Activated CD8-positive, alpha-beta memory T cell treated with anti-CD3 and anti-CD28 coated beads for 4 hours (primary cell): ENCODE data around the gene NXPE4.
"Not testable (repeated sequence)": the region's sequence is repeated elsewhere in the genome, so short reads cannot be mapped to it uniquely, and the experiment has no call there.

ENCODE experiments used
- DNase-seq, 2 donors: peaks; one replicate each; pipeline ENCODE4 v3.0.0-alpha.2; 2020; ENCODE audit warnings: low read depth in 2 of 2

Gene NXPE4

GRCh38 chr11:114595571-114595970 is at the start of gene NXPE4:
Gene NXPE4, minus strand, starts transcription at chr11:114595786. Its CDS starts 1,027 bp downstream, at chr11:114594759.
- no peak for DNase-seq

DNA sequence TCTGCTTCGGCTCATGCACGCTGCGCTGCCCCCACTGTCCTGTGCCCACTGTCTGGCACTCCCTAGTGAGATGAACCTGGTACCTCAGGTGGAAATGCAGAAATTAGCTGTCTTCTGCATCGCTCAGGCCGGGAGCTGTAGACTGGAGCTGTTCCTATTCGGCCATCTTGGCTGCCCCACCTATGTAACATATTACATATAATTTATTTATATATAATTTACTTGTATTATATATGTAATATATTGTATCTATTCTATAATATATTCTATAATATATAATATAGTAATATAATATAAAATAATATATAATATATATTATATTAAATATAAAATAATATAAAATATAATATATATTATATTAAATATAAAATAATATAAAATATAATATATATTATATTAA is 43.9 kb upstream of the NXPE4 start:
- not testable (repeated sequence) for DNase-seq

DNA sequence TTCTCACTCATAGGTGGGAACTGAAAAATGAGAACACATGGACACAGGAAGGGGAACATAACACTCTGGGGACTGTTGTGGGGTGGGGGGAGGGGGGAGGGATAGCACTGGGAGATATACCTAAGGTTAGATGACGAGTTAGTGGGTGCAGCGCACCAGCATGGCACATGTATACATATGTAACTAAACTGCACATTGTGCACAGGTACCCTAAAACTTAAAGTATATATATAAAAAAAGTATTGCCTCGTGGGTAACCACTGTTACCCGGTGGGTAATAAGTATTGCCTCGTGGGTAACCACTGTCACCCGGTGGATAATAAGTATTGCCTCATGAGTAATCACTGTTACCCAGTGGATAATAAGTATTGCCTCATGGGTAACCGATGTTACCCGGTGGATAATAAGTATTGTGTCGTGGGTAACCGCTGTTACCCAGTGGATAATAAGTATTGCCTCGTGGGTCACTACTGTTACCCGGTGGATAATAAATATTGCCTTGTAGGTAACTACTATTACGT is 35.9 kb upstream of the NXPE4 start:
- DNase-seq, result not testable (repeated sequence)

DNA sequence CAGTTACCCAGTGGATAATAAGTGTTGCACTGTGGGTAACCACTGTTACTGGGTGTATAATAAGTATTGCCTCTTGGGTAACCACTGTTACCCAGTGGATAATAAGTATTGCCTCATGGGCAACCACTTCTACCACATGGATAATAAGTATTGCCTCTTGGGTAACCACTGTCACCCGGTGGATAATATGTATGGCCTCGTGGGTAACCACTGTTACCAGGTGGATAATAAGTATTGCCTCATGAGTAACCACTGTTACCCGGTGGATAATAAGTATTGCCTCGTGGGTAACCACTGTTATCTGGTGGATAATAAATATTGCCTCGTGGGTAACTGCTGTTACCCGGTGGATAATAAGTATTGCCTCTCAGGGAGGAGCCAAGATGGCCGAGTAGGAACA is 29.7 kb upstream of the NXPE4 start:
- no peak for DNase-seq

DNA sequence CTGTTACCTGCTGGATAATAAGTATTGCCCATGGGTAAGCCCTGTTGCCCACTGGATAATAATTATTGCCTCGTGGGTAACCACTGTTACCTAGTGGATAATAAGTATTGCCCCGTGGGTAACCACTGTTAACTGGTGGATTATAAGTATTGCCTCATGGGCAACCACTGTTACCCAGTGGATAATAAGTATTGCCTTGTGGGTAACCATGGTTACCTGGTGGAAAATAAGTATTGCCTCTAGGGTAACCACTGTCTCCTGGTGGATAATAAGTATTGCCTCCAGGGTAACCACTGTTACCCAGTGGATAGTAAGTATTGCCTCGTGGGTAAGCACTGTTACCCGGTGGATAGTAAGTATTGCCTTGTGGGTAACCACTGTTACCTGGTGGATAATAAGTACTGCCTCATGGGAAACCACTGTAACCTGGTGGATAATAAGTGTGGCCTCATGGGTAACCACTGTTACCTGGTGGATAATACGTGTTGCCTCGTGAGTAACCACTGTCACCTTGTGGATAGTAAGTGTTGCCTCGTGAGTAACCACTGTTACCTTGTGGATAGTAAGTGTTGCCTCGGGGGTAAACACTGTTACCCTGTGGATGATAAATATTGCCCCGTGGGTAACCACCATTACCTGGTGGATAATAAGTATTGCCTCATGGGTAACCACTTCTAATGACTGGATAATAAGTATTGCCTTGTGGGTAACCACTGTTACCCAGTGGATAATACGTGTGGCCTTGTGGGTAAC is 29.0 kb upstream of the NXPE4 start:
- no peak for DNase-seq

GRCh38 chr11:114623720-114624119 is 28.1 kb upstream of the NXPE4 start:
- no peak for DNase-seq

DNA sequence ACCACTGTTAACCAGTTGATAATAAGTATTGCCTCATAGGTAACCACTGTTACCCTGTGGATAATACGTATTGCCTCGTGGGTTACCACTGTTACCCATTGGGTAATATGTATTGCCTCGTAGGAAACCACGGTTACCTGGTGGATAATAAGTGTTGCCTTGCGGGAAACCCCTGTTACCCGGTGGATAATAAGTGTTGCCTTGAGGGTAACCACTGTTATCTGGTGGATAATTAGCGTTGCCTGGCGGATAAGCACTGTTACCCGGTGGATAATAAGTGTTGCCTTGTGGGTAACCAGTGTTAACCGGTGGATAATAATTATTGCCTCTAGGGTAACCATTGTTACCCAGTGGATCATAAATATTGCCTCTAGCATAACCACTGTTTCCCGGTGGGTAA is 27.3 kb upstream of the NXPE4 start:
- no peak for DNase-seq

DNA sequence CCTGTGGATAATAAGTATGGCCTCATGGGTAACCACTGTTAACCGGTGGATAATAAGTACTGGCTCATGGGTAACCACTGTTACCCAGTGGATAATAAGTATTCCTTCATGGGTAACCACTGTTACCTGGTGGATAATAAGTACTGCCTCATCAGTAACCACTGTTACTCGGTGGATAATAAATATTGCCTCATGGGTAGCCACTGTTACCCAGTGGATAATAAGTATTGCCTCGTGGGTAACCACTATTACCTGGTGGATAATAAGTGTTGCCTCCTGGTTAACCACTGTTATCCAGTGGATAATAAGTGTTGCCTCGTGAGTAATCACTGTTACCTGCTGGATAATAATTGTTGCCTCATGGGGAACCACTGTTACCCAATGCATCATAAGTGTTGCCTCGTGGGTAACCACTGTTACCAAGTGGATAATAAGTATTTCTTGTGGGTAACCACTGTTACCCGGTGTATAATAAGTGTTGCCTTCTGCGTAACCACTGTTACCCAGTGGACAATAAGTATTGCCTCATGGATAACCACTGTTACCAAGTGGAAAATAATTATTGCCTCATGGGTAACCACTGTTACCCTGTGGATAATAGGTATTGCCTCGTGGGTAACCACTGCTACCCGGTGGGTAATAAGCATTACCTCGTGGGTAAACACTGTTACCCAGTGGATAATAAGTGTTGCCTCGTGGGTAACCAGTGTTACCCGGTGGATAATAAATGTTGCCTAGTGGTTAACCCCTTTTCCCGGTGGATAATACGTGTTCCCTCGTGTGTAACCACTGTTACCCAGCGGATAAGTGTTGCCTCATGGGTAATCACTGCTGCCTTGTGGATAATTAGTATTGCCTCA is 26.6 kb upstream of the NXPE4 start:
- DNase-seq, result no peak

GRCh38 chr11:114621072-114621471 is 25.5 kb upstream of the NXPE4 start:
- no peak for DNase-seq

DNA sequence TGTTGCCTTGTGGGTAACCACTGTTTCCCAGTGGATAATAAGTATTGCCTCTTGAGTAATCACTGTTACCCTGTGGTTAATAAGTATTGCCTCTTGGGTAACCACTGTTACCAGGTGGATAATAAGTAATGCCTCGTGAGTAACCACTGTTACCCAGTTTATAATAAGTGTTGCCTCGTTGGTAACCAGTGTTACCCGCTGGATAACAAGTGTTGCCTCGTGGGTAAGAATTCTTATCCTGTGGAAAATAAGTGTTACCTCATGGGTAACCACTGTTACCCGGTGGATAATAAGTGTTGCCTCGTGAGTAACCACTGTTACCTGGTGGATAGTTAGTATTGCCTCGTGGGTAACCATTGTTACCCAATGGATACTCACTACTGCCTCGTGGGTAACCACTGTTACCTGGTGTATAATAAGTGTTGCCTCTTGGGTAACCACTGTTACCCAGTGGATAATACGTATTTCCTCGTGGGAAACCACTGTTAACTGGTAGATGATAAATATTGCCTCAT is 24.1 kb upstream of the NXPE4 start:
- DNase-seq, result no peak

- no peak for DNase-seq
Observed at GRCh38 chr11:114618139-114618538, 22.6 kb upstream of the NXPE4 start.

DNA sequence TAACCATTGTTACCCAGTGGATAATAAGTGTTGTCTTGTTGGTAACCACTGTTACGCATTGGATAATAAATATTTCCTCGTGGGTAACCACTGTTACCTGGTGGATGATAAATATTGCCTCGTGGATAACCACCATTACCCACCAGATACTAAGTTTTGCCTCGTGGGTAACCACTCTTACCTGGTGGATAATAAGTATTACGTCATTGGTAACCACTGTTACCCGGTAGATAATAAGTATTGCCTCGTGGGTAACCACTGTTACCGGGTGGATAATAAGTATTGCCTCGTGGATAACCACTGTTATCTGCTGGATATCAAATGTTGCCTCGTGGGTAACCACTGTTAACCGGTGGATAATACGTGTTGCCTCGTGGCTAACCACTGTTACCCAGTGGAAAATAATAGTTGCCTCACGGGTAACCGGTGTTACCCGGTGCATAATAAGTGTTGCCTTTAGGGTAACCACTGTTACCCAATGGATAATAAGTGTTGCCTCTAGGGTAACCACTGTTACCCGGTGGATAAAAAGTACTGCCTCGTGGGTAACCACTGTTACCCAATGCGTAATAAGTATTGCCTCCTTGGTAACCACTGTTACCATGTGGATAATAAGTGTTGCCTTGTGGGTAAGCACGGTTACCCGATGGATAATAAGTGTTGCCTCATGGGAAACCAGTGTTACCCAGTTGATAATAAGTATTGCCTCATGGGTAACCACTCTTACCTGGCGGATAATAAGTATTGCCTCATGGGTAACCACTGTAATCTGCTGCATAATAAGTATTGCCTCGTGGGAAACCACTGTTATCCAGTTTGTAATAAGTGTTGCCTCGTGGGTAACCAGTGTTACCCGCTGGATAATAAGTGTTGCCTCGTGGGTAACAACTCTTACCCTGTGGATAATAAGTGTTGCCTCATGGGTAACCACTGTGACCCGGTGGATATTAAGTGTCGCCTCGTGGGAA is 21.9 kb upstream of the NXPE4 start:
- DNase-seq, result no peak

- no peak for DNase-seq
Observed at GRCh38 chr11:114616516-114616915, 20.9 kb upstream of the NXPE4 start.

GRCh38 chr11:114615448-114616361 is 20.1 kb upstream of the NXPE4 start:
- DNase-seq, result no peak

DNA sequence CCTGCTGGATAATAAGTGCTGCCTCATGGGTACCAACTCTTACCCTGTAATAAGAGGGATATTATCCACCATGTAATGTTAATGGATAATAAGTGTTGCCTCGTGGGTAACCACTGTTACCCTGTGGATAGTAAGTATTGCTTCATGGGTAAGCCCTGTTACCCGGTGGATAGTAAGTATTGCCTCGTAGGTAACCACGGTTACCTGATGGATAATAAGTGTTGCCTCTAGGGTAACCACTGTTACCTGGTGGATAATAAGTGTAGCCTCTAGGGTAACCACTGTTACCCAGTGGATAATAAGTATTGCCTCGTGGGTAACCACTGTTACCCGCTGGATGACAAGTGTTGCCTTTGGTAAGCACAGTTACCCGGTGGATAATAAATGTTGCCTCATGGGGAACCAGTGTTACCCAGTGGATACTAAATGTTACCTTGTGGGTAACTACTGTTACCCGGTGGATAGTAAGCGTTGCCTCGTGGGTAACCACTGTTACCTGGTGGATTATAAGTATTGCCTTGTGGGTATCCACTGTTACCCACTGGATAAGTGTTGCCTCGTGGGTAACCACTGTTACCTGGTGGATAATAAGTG is 18.6 kb upstream of the NXPE4 start:
- DNase-seq, result no peak

DNA sequence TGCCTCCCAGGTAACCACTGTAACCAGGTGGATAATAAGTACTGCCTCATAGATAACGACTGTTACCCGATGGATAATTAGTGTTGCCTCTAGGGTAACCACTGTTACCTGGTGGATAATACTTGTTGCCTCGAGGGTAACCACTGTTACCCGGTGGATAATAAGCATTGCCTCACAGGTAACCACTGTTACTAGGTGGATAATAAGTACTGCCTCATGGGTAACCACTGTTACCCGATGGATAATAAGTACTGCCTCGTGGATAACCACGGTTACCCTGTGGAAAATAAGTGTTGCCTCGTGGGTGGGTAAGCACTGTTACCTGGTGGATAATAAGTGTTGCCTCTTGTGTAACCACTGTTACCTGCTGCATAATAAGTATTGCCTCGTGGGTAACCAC is 17.5 kb upstream of the NXPE4 start:
- DNase-seq, result not testable (repeated sequence)

DNA sequence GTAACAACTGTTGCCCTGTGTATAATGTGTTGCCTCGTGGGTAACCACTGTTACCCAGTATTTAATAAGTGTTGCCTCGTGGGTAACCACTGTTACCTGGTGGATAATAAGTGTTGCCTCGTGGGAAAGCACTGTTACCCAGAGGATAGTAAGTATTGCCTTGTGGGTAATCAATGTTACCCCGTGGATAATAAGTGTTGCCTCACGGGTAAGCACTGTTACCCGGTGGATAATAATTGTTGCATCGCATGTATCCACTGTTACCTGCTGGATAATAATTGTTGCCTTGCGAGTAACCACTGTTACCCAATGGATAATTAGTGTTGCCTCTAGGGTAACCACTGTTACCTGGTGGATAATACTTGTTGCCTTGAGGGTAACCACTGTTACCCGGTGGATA is 17.1 kb upstream of the NXPE4 start:
- no peak for DNase-seq

DNA sequence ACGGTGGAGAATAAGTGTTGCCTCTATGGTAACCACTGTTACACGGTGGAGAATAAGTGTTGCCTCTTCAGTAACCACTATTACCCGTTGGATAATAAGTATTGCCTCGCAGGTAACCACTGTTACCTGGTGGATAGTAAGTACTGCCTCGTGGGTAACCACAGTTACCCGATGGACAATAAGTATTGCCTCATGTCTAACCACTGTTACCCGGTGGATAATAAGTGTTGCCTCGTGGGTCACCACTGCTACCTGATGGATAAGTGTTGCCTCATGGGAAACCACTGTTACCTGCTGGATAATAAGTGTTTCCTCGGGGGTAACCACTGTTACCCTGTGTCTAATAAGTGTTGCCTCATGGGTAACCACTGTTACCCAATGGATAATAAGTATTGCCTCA is 16.6 kb upstream of the NXPE4 start:
- DNase-seq, result not testable (repeated sequence)

GRCh38 chr11:114610984-114611944 is 15.7 kb upstream of the NXPE4 start:
- DNase-seq, result no peak
